OCI-LY1 (cell line): Measurements from ENCODE around the gene SPATA31D3.

Experiments used
- H2AFZ ChIP-seq: fragments of 200-600 bp; sonication (generic), shearing (Covaris generic); 2 replicates; pipeline ENCODE4 v1.6.0; 2014; ENCODE audit warnings: antibody characterized with exemption, mild to moderate bottlenecking, low read length
- H3F3A ChIP-seq: fragments of 200-600 bp; sonication (generic), shearing (Covaris generic); 2 replicates; pipeline ENCODE4 v1.6.0; 2014; ENCODE audit warnings: mild to moderate bottlenecking, antibody characterized with exemption, low read length, moderate library complexity; ENCODE audit not compliant: insufficient read depth
- H3K27ac ChIP-seq: fragments of 200-600 bp; sonication (generic); 2 replicates; pipeline ENCODE4 v1.5.1; 2014; ENCODE audit warnings: low read length, mixed run types, mild to moderate bottlenecking, low read depth; ENCODE audit not compliant: poor library complexity, severe bottlenecking
- H3K27me3 ChIP-seq: fragments of 200-600 bp; sonication (generic); 2 replicates; pipeline ENCODE4 v1.6.0; 2014; ENCODE audit warnings: antibody characterized with exemption, mild to moderate bottlenecking, low read length, moderate library complexity; ENCODE audit not compliant: insufficient read depth
- H3K36me3 ChIP-seq: fragments of 200-600 bp; sonication (generic); 2 replicates; pipeline ENCODE4 v1.6.1; 2014; ENCODE audit warnings: mild to moderate bottlenecking, antibody characterized with exemption, low read length, moderate library complexity, mixed read lengths; ENCODE audit not compliant: insufficient read depth
- H3K4me1 ChIP-seq: fragments of 200-600 bp; sonication (generic); 2 replicates; pipeline ENCODE4 v1.5.1; 2014; ENCODE audit warnings: mild to moderate bottlenecking, low read length, moderate library complexity; ENCODE audit not compliant: insufficient read depth, severe bottlenecking
- H3K4me2 ChIP-seq: fragments of 200-600 bp; sonication (generic), shearing (Covaris generic); 2 replicates; pipeline ENCODE4 v1.6.1; 2014; ENCODE audit warnings: low read length
- H3K4me3 ChIP-seq: fragments of 200-600 bp; sonication (generic); 2 replicates; pipeline ENCODE4 v1.5.1; 2014; ENCODE audit warnings: low read length, low read depth, mild to moderate bottlenecking, mixed read lengths; ENCODE audit not compliant: poor library complexity, severe bottlenecking
- H3K79me2 ChIP-seq: fragments of 200-600 bp; shearing (Covaris generic); 2 replicates; pipeline ENCODE4 v1.6.1; 2016; ENCODE audit warnings: mixed run types, low read length, mixed read lengths; ENCODE audit not compliant: insufficient read depth
- H3K9ac ChIP-seq: fragments of 200-600 bp; sonication (generic), shearing (Covaris generic); 2 replicates; pipeline ENCODE4 v1.6.1; 2014; ENCODE audit warnings: mild to moderate bottlenecking, low read length, mixed read lengths
- H3K9me2 ChIP-seq: fragments of 200-600 bp; sonication (generic), shearing (Covaris generic); 2 replicates; pipeline ENCODE4 v1.6.1; 2014; ENCODE audit warnings: low read depth, mild to moderate bottlenecking, low read length, mixed read lengths
- H3K9me3 ChIP-seq: fragments of 200-600 bp; shearing (Covaris generic); 2 replicates; pipeline ENCODE4 v1.6.1; 2014; ENCODE audit warnings: low read length, mixed read lengths
- H4K20me1 ChIP-seq: fragments of 200-600 bp; sonication (generic), shearing (Covaris generic); 2 replicates; pipeline ENCODE4 v1.6.0; 2016; ENCODE audit warnings: mild to moderate bottlenecking, low read length; ENCODE audit not compliant: insufficient read depth
- CTCF ChIP-seq: fragments of 200-600 bp; sonication (generic), shearing (Covaris generic); IDR thresholded peaks from 2 replicates; pipeline ENCODE4 v1.5.1; 2017; ENCODE audit warnings: mild to moderate bottlenecking, antibody characterized with exemption, low read length, moderate library complexity, mixed read lengths
- EZH2 ChIP-seq: fragments of 200-600 bp; sonication (generic), shearing (Covaris generic); IDR thresholded peaks from 2 replicates; pipeline ENCODE4 v1.8.0; 2017; ENCODE audit warnings: borderline replicate concordance, mixed run types, mild to moderate bottlenecking, antibody characterized with exemption, low read length, moderate library complexity, mixed read lengths

SPATA31D3 gene

DNA sequence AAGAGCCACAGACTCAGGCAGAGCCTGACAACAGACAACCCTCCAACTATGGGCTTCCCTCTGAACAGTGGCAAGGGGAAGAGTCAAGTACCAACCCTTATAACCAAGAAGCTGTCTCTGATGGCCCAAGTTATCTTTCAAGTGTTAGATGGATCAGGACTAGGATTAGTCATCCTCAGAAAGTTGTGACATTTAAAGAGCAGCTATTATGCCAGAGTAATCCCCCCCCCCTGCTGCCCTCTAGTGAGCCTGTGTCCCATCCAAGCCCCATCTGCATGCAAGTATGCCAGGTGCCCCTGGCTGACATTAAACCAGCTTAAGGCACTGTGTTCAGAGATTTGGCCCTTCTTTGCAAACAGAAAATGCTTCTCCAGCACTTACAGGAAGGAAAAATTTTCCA is 28.4 kb downstream of the SPATA31D3 start:
- TF ChIP-seq CTCF (no peak), EZH2 (no peak)
- Histone ChIP-seq H3K36me3 (no peaks in the 10 kb centered on the region), H3F3A (no peaks in the 10 kb centered on the region), H3K4me3 (no peak overlapping the region), H3K9me3 (no peaks in the 10 kb centered on the region), H3K4me2 (no peak overlapping the region), H3K9me2 (no peaks in the 10 kb centered on the region), H3K9ac (no peak overlapping the region), H3K27ac (no peak overlapping the region), H3K4me1 (no peaks in the 10 kb centered on the region), H3K27me3 (0 out of 2 replicates have a peak, but pooled peaks cover 6% of the 10 kb centered on the region), H2AFZ (no peak overlapping the region), H3K79me2 (no peaks in the 10 kb centered on the region), H4K20me1 (no peaks in the 10 kb centered on the region)

DNA sequence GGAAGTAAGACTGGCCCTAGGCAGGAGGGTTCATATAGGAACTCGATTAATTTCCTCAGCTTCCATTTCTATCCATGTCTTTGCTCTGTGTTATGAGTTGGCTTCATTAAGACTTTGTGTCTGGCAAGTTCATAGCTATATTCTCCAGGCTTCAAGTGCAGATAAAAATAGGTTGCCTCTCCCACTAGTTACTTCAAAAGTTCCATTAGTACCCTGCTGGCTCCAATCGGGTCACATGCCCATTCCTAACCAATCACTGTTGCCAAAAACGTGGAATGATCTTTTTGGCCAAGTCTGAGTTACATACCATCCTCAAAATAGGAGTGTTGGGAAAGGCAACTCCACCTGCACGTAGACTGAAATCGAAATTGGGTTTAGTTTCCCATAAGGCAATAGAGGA is 31.5 kb downstream of the SPATA31D3 start:
- H3K9me2 ChIP-seq: no peaks in the 10 kb centered on the region
- no peak overlapping the region for H3K9ac ChIP-seq
- no peak for TF ChIP-seq EZH2
- no peak for TF ChIP-seq CTCF
- H3K4me2 ChIP-seq: no peak overlapping the region
- H3K36me3 ChIP-seq: no peaks in the 10 kb centered on the region
- H3F3A ChIP-seq: no peaks in the 10 kb centered on the region
- no peaks in the 10 kb centered on the region for H3K9me3 ChIP-seq
- H2AFZ ChIP-seq: no peak overlapping the region
- no peak overlapping the region for H3K27ac ChIP-seq
- H3K4me3 ChIP-seq: no peak overlapping the region
- H3K79me2 ChIP-seq: no peaks in the 10 kb centered on the region
- peaks cover 12% of the 10 kb centered on the region for H3K4me1 ChIP-seq
- no peaks in the 10 kb centered on the region for H4K20me1 ChIP-seq
- H3K27me3 ChIP-seq: 0 out of 2 replicates have a peak, but pooled peaks cover 2% of the 10 kb centered on the region

DNA sequence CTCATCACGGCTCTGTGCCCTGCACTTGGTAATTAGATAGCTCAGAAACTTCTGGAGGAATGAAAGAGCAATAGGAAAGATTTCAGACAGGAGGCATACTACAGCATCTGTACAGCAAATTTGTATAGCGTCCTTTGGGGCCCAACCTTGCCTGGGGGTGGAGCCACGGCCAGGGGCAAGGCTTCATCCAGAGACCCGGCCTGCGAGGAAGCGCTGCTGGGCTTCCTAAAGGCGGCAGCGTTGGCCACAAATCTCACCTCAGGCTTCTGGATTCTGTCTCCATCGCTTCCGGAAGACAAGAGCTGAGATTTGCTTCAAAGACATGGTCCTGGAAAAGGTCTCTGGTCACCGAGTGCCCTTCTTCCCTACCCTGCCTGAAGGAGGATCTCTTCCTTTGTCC is 33.1 kb downstream of the SPATA31D3 start:
- H3K79me2 ChIP-seq: no peaks in the 10 kb centered on the region
- no peaks in the 10 kb centered on the region for H3K27me3 ChIP-seq
- peaks cover 17% of the 10 kb centered on the region for H3K4me1 ChIP-seq
- H3K9me2 ChIP-seq: no peaks in the 10 kb centered on the region
- H3K9me3 ChIP-seq: no peaks in the 10 kb centered on the region
- no peaks in the 10 kb centered on the region for H3F3A ChIP-seq
- no peak overlapping the region for H2AFZ ChIP-seq
- no peak overlapping the region for H3K4me3 ChIP-seq
- TF ChIP-seq EZH2 (no peak), CTCF (no peak)
- H3K9ac ChIP-seq: no peak overlapping the region
- no peak overlapping the region for H3K4me2 ChIP-seq
- no peaks in the 10 kb centered on the region for H4K20me1 ChIP-seq
- no peak overlapping the region for H3K27ac ChIP-seq
- H3K36me3 ChIP-seq: no peaks in the 10 kb centered on the region
